HepG2 (cell line): ENCODE data around the gene MYO9A. TPM values are rescaled to one million over a fixed set of nuclear protein-coding genes. Genes with fewer than 3 reads are reported as not detected.

Experiments
- ATAC-seq: fragments of 200-7000 bp; cut with Tn5 transposase; 3 replicates; pipeline ENCODE4 v1.9.1; 2020; ENCODE audit warnings: mild to moderate bottlenecking, moderate library complexity
- BruUV-seq: library from RNA; stranded (reverse); fragments of 400-500 nt; replicated peaks from 2 replicates; lab custom pipeline; 2021; lab: Mats Ljungman, UMichigan
- CTCF ChIA-PET: fragments of 300-600 bp; formaldehyde crosslinking; extraction: SDS; loops from one replicate; lab custom pipeline; 2021; ENCODE audit warnings: low total read pairs, inconsistent platforms, low intra/inter-chr PET ratio; lab: Yijun Ruan, JAX
- POLR2A ChIA-PET: fragments of 350-600 bp; sonication (Branson Sonifier 250); formaldehyde crosslinking; loops from one replicate; lab custom pipeline; 2020; ENCODE audit warnings: antibody characterized with exemption, inconsistent platforms; lab: Yijun Ruan, JAX
- DNase-seq: peaks from one replicate; pipeline ENCODE4 v3.0.0-alpha.2; 2015; ENCODE audit warnings: low spot score
- FAIRE-seq: peaks from 3 replicates; lab custom pipeline; 2011; peaks lifted over from hg19 to GRCh38; lab: Jason Lieb, UNC
- H2AFZ ChIP-seq: one replicate; pipeline ENCODE4 v1.6.1; 2011; ENCODE audit warnings: low read length, inconsistent platforms
- H3K27ac ChIP-seq: fragments of 300-600 bp; 3 replicates; pipeline ENCODE4 v1.8.0; 2011; ENCODE audit warnings: mixed run types, mild to moderate bottlenecking, mixed read lengths, low read length, inconsistent platforms; ENCODE audit not compliant: insufficient read depth; ENCODE audit errors: extremely low read length
- H3K27me3 ChIP-seq, 2 experiments: fragments of 200-600 bp in 1 of 2; 2 replicates in 1 of 2; 3 replicates in 1 of 2; pipeline versions ENCODE4 v1.6.0 to v1.8.0; 2011; ENCODE audit warnings: low read length in 2 of 2, mild to moderate bottlenecking in 2 of 2, moderate library complexity in 2 of 2, inconsistent platforms in 1 of 2; ENCODE audit not compliant: insufficient read depth in 2 of 2, control insufficient read depth in 1 of 2
- H3K36me3 ChIP-seq, 2 experiments: fragments of 200-600 bp in 1 of 2; replicated peaks in 1 of 2; 2 replicates in 1 of 2; 3 replicates in 1 of 2; pipeline versions ENCODE4 v1.5.1 to v1.8.0; 2011; ENCODE audit warnings: low read length in 2 of 2, inconsistent platforms in 1 of 2; ENCODE audit not compliant: insufficient read depth in 2 of 2, control insufficient read depth in 1 of 2
- H3K4me1 ChIP-seq: 2 replicates; pipeline ENCODE4 v1.5.1; 2012; ENCODE audit warnings: low read length, inconsistent platforms; ENCODE audit not compliant: insufficient read depth
- H3K4me2 ChIP-seq: 2 replicates; pipeline ENCODE4 v1.6.0; 2011; ENCODE audit warnings: low read depth, low read length, inconsistent platforms
- H3K4me3 ChIP-seq, 3 experiments: fragments of 200-600 bp in 1 of 3; sonication (generic), shearing (Covaris generic) in 1 of 3; replicated peaks in 1 of 3; 2 replicates each; pipeline ENCODE4 v1.5.1; 2011 to 2016; ENCODE audit warnings: low read length in 3 of 3, inconsistent platforms in 2 of 3, low read depth in 2 of 3, mild to moderate bottlenecking in 2 of 3, control low read depth in 1 of 3, mixed read lengths in 1 of 3; ENCODE audit not compliant: insufficient read depth in 1 of 3
- H3K79me2 ChIP-seq: one replicate; pipeline ENCODE4 v1.6.1; 2011; ENCODE audit warnings: low read length, inconsistent platforms; ENCODE audit not compliant: insufficient read depth
- H3K9ac ChIP-seq: 2 replicates; pipeline ENCODE4 v1.6.0; 2011; ENCODE audit warnings: mild to moderate bottlenecking, low read depth, low read length, inconsistent platforms; ENCODE audit not compliant: insufficient read depth
- H3K9me3 ChIP-seq: 2 replicates; pipeline ENCODE4 v1.5.1; 2012; ENCODE audit warnings: mild to moderate bottlenecking, low read length
- H4K20me1 ChIP-seq: 2 replicates; pipeline ENCODE4 v1.6.0; 2011; ENCODE audit warnings: inconsistent platforms, mild to moderate bottlenecking, low read length, moderate library complexity; ENCODE audit not compliant: insufficient read depth
- SRSF1 ChIP-seq: fragments of 200-400 bp; formaldehyde crosslinking; optimal IDR thresholded peaks from 2 replicates; pipeline ENCODE3; 2017; ENCODE audit warnings: mild to moderate bottlenecking, low read depth, low read length, moderate library complexity
- ZBTB33 ChIP-seq: sonication (generic); formaldehyde crosslinking; IDR thresholded peaks from 2 replicates; pipeline ENCODE4 v1.4.0; 2020; ENCODE audit warnings: missing genetic modification reagents
- WGBS: methylation state at CpG from one replicate; pipeline ENCODE4 v1.1.6; 2017; ENCODE audit warnings: low lambda C conversion rate; 5-methylcytosine and 5-hydroxymethylcytosine counted together
- in situ Hi-C: cut with HindIII; loops from 2 replicates; pipeline ENCODE4 v1.10.0; 2017; ENCODE audit warnings: low pct_unique_long_range_greater_than_20kb; ENCODE audit not compliant: extremely low pct_ligation_motif_present
- intact Hi-C: fragments of 100-400 bp; cut with micrococcal nuclease; formaldehyde crosslinking; loops from one replicate; pipeline ENCODE4 v1.10.0; 2022; ENCODE audit not compliant: unreplicated experiment
- polyA plus RNA-seq, 8 experiments: library from polyadenylated mRNA; depleted of rRNA in 3 of 8; stranded (reverse) in 7 of 8; unstranded in 1 of 8; fragments of >200 nt; fragmentation: Illumina TruSeq in 4 of 8; extraction: Trizol in 4 of 8; gene quantifications; 2 replicates each; pipeline versions ENCODE4 v1.2.1 to v1.2.3, GENCODE V29; 2011 to 2016; ENCODE audit warnings: low read depth in 4 of 8, missing spikeins in 1 of 8, mixed read lengths in 1 of 8; ENCODE audit not compliant: insufficient read depth in 1 of 8
- small RNA-seq, 3 experiments: library from RNA; depleted of rRNA; stranded (forward); fragments of <200 nt; gene quantifications; one replicate each; pipeline ENCODE3, GENCODE V24; 2012; ENCODE audit warnings: low read depth in 2 of 3, low replicate concordance in 1 of 3; ENCODE audit not compliant: insufficient read length in 3 of 3, insufficient read depth in 2 of 3
- total RNA-seq, 5 experiments: library from RNA; depleted of rRNA; stranded (reverse); fragments of >200 nt; fragmentation: Illumina TruSeq; extraction: Trizol; gene quantifications; 2 replicates each; pipeline ENCODE4 v1.2.3, GENCODE V29; 2016; ENCODE audit warnings: low read depth in 1 of 5

The MYO9A gene
- total and polyA plus RNA-seq, 2 of the 13 experiments (the other 11 are each of a cell fraction or from before 2014, with no cell fraction given): 4.8 to 15.3 TPM

DNA sequence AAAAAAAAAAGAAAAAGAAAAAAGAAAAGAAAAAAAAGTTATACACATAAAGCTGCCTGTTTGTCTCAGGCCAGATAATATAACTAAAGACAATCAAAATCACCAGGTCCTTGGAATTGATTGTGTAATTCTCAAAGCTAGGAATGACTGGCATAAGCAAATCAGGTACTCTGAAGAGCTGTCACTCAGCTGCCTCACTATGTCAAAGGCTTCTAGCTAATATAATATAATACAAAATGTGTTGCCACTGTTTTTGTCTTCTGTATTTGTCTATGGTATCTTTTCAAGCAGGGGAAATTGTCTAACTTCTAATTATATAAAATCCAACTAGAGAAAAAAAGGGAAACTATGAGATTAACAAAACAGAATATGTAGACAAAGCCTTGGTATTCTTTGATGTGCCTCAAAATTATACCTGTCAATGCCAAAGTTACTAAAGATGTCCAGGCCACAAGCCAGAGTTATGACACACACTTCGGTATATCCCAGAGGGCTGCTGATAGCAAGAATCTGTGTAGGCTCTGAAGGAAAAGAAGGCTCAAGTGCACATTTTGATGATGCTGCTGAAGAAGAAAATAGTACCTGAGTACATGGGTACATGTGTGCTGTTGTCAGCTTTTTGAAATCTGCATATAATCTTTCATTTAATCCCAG, 344.6 kb downstream of the MYO9A start:
- H3K79me2 ChIP-seq: no peaks in the 10 kb centered on the region
- POLR2A ChIA-PET: no interaction called here
- no peaks in the 10 kb centered on the region for H3K36me3 ChIP-seq
- no TSS peak for BruUV-seq
- no peaks in the 10 kb centered on the region for H3K9me3 ChIP-seq
- no peak overlapping the region for H3K27ac ChIP-seq
- WGBS: 79% methylated on average over 1 of the region's 1 CpG
- H3K4me3 ChIP-seq: no peak overlapping the region
- ATAC-seq: no peak
- H2AFZ ChIP-seq: no peak overlapping the region
- H3K4me2 ChIP-seq: no peak overlapping the region
- no peaks in the 10 kb centered on the region for H3K4me1 ChIP-seq
- 0 out of 5 replicates have a peak, but pooled peaks cover 0 to 1% of the 10 kb centered on the region in 2 experiments for H3K27me3 ChIP-seq
- CTCF ChIA-PET: interaction anchor here (0.6 kb wide), 1 partner anchor 21 kb away, joined by 3 read pairs; no protein-coding TSS in a partner anchor
- TF ChIP-seq ZBTB33 (CRISPR knock-in tag) (no peak), SRSF1 (no peak)
- no peak overlapping the region for H3K9ac ChIP-seq
- intact Hi-C loops: no loop called here
- FAIRE-seq: no peak
- no peaks in the 10 kb centered on the region for H4K20me1 ChIP-seq
- in situ Hi-C loops: no loop called here
- no peak for DNase-seq

Small RNA genes within 50 kb of the gene (small RNA-seq; reads per million reads assigned to genes)
- gene RNA5SP399 (0 reads per million in 3 experiments), gene RNU2-65P (0 to 0.97 (median 0) reads per million in 3 experiments)

Other genes starting within 250 kb of the MYO9A start
- 2.7 and 4.2 TPM in 2 replicates for gene SENP8, start 253 bp upstream of the MYO9A start, total RNA-seq (2016; rRNA removed; fragmentation: Illumina TruSeq; extraction: Trizol)
- 2.8 and 3.0 TPM in 2 replicates for gene SENP8, start 253 bp upstream of the MYO9A start, polyA plus RNA-seq (2011; rRNA removed)
- 0.32 TPM in 1 of 2 replicates, not detected in the other for gene GRAMD2A, start 79.6 kb upstream of the MYO9A start, total RNA-seq (2016; rRNA removed; fragmentation: Illumina TruSeq; extraction: Trizol)
- gene GRAMD2A, start 79.6 kb upstream of the MYO9A start, polyA plus RNA-seq (2011; rRNA removed): 0.04 and 0.13 TPM in 2 replicates
- gene PKM, start 113.0 kb upstream of the MYO9A start, total RNA-seq (2016; rRNA removed; fragmentation: Illumina TruSeq; extraction: Trizol): 488 and 574 TPM in 2 replicates
- gene PKM, start 113.0 kb upstream of the MYO9A start, polyA plus RNA-seq (2011; rRNA removed): 766 and 780 TPM in 2 replicates
- 0.22 TPM in 1 of 2 replicates, not detected in the other for gene PARP6, start 154.4 kb upstream of the MYO9A start, total RNA-seq (2016; rRNA removed; fragmentation: Illumina TruSeq; extraction: Trizol)
- gene PARP6, start 154.4 kb upstream of the MYO9A start, polyA plus RNA-seq (2011; rRNA removed): 0.87 and 1.3 TPM in 2 replicates
- 0.10 and 0.49 TPM in 2 replicates for gene CELF6, start 202.0 kb upstream of the MYO9A start, total RNA-seq (2016; rRNA removed; fragmentation: Illumina TruSeq; extraction: Trizol)
- gene CELF6, start 202.0 kb upstream of the MYO9A start, polyA plus RNA-seq (2011; rRNA removed): 0.94 and 1.3 TPM in 2 replicates